ENCODE results near the gene KLHL26.

The KLHL26 gene

DNA sequence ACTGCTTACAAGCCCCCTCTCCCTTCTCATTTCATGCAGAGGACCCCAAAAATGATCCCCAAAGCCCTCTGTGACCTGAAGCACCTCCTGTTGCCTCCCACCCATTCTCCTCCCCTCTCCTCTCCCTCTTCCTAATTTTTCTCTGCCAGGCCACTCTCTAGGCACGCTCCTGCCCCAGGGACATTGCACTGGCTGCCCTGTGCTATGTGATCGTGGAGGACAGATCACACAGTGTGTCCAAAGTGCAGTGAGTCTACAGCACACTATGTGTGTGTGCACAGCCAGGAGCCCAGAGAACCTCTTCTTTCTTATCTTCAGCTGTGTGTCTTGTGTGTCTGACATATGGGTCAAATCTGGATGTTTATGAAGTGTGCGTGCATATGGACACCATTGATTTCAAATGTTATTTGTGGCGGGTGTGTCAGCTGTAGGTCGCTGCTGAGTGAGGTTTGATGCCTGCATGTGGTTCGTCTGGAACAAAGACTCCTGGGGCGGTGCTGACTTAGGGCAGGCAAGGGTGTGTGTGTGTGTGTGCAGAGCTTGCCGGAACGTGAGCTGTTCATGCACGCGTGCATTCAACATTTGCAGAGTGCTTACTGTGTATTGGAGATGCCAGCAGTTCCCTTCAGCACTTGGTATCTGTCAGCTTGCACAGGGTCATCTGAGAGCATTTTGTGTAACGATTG lies 2.1 kb upstream of the KLHL26 start:
- DNase-seq (ENCODE audit: low read depth in 2 of 2): peak in 1 of 2 donors; percentile 37
- no peak overlapping the region for H3K4me3 ChIP-seq (replicated peaks in 1 of 2; ENCODE audit: low read depth in 2 of 2, low read length in 2 of 2)
- TF ChIP-seq, protein P1, sequence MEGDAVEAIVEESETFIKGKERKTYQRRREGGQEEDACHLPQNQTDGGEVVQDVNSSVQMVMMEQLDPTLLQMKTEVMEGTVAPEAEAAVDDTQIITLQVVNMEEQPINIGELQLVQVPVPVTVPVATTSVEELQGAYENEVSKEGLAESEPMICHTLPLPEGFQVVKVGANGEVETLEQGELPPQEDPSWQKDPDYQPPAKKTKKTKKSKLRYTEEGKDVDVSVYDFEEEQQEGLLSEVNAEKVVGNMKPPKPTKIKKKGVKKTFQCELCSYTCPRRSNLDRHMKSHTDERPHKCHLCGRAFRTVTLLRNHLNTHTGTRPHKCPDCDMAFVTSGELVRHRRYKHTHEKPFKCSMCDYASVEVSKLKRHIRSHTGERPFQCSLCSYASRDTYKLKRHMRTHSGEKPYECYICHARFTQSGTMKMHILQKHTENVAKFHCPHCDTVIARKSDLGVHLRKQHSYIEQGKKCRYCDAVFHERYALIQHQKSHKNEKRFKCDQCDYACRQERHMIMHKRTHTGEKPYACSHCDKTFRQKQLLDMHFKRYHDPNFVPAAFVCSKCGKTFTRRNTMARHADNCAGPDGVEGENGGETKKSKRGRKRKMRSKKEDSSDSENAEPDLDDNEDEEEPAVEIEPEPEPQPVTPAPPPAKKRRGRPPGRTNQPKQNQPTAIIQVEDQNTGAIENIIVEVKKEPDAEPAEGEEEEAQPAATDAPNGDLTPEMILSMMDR (IDR thresholded peaks at IDR 0.05; ENCODE audit: low read depth, low read length): no peak

DNA sequence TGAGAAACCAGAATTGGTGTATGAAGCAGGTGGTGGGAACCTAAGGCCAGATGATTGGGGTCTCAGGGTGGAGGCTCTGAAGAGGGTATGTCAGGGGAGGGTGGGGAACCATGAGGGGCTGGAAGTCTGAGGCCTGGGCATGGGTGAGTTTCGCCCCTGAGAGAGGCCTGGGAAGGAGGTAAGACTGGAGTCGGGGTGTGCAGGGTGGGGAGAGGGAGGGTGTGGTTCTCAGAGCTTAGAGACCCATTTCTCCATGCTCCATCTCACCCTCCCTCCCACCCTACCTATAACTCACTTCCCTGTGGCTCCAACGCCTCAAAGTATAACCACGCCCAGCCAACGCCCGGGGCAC lies 1.0 kb upstream of the KLHL26 start:
- no peak overlapping the region for H3K4me3 ChIP-seq (replicated peaks in 1 of 2; ENCODE audit: low read depth in 2 of 2, low read length in 2 of 2)
- TF ChIP-seq, protein P1 (IDR thresholded peaks at IDR 0.05; ENCODE audit: low read depth, low read length): no peak

DNA sequence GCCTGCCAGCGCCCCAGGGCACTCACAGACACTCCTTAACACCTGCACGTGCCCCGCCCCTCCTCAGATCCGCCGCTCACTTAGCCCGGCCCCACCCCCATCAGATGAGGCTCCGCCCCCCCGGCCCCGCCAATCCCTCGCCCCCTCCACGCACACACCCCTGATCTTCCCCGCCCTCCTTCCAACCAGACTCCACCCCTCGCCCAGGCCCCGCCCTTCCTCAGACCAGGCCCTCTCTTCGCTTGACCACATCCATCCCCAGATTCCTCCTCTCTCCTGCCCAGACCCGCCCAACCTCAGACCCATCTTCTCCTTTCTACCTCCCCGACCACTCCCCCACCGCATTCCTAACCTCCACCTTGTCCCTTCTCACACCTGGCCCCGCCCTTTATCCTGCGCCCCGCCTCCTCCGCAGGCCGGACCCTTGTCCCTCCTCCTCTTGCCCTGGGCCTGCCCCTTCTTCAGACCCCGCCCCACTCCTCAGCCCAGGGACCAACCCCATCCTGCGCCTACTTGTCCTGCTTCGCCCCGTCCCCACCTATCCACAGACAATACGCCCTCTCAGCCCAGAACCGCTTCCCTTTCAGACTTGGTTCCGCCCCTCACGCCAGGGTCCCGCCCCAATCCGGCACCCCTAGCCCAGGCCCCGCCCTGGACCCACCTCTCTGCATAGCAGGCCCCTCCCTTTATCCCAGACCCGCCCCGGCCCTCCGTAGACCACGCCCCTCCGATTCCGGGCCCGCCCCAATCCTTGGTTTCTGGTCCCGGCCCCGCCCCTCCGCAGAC lies 452 bp upstream of the KLHL26 start:
- TF ChIP-seq, protein P1 (IDR thresholded peaks at IDR 0.05; ENCODE audit: low read depth, low read length): no peak
- DNase-seq (ENCODE audit: low read depth in 2 of 2): peak; percentile 95 to 98
- H3K4me3 ChIP-seq (replicated peaks in 1 of 2; ENCODE audit: low read depth in 2 of 2, low read length in 2 of 2): peak overlapping the region; percentile 47 to 74

More for the DNA sequence above, 1.0 kb upstream of the KLHL26 start:
- DNase-seq (ENCODE audit: low read depth in 2 of 2): no peak

DNA sequence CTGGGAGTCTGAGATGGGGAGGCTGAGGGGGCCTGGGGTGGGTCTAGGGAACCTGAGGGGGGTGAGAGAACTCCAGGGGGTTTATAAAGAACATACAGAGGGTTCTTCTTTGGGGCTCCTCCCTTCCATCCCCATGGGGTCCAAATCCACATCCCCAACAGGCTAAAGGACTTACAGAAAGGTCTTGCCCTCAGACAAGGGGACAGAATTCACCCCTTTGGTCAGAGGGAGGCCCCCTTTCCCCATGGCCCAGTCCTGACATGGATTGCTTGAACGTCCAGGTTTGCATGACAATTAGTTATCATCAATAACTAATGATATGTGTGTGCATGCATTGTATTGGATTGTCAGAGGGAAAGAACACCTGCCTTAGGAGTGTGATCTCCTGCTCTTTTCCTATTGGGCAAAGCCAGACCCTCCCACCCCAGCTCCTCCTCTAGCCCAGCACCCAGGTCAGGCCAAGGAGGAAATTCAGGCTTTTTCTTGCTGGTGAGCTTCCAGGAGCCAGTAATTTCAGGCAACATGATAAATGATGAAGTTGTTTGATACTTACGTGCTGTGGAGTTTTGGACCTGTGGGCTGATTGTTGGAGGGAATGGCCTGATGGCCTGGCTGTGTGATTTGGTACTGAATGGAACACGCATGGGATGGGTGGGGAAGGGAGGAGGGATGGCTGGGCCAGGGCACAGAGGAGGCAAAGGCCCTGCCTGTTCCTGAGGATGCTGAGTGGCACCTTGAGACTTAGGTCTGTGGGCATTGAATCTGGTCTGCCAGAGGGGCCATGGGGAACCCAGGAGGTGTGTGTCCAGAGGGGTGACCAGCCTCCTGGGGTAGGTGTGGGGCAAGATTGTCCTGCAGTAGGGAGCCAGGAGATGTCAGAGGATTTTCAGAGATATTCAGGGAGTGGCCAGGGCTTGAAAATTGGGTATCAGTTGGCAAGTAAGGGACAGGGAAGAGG lies 1.1 kb downstream of the KLHL26 start:
- DNase-seq (ENCODE audit: low read depth in 2 of 2): no peak
- TF ChIP-seq, protein P1 (IDR thresholded peaks at IDR 0.05; ENCODE audit: low read depth, low read length): no peak
- peak overlapping the region; percentile 74 to 89 for H3K4me3 ChIP-seq (replicated peaks in 1 of 2; ENCODE audit: low read depth in 2 of 2, low read length in 2 of 2)

DNA sequence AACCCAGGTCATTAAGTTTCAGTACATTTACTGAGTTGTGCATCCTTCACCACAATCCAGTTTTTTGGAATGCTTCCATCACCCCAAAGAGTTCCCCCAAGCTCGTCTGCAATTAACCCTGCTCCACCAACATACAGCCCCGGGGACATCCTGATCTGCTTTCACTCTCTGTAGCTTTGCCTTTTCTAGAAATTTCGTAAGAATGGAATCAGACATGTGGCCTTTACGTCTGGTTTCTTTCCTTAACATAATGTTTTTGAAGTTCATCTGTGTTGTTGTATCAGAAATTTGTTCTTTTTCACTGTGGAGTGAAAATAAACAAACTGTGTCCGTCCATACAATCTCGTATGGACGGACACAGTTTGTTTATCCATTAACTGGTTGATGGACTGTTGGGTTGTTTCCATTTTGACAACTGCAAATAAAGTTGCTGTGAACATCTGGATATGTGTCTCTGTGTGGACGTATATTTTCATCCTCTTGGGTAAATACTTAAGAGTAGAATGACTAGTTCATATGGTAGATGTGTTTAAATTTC lies 2.9 kb downstream of the KLHL26 start:
- H3K4me3 ChIP-seq (replicated peaks in 1 of 2; ENCODE audit: low read depth in 2 of 2, low read length in 2 of 2): no peak overlapping the region
- no peak for DNase-seq (ENCODE audit: low read depth in 2 of 2)
- TF ChIP-seq, protein P1 (IDR thresholded peaks at IDR 0.05; ENCODE audit: low read depth, low read length): no peak

All from cardiac fibroblast (primary cell).